K562 (cell line): ENCODE measurements around the gene SAPCD1. TPM values are rescaled to one million over a fixed set of nuclear protein-coding genes. Genes with fewer than 3 reads are reported as not detected.

ENCODE experiments used
- CREB5 ChIP-seq: fragments of 250-450 bp; sonication (Bioruptor Pico); IDR thresholded peaks from 2 replicates; pipeline ENCODE4 v1.5.0; 2020; ENCODE audit warnings: mild to moderate bottlenecking
- CREBBP ChIP-seq: IDR thresholded peaks from one replicate; pipeline ENCODE4 v1.6.1; 2012; ENCODE audit warnings: low read depth, mild to moderate bottlenecking, control low read depth, inconsistent platforms, low read length
- DMBX1 ChIP-seq: fragments of 250-450 bp; sonication (Bioruptor Pico); IDR thresholded peaks from 2 replicates; pipeline ENCODE4 v1.8.0; 2022; ENCODE audit warnings: inconsistent platforms, mild to moderate bottlenecking, moderate library complexity, borderline replicate concordance
- FOSL1 ChIP-seq: fragments of 200-800 bp; sonication (Bioruptor generic); conservative IDR thresholded peaks from 2 replicates; pipeline ENCODE4 v1.6.1; 2016; ENCODE audit warnings: missing genetic modification characterization, missing compliant biosample characterization
- FOXK1 ChIP-seq: sonication (generic); formaldehyde crosslinking; IDR thresholded peaks from 2 replicates; pipeline ENCODE4 v1.8.0; 2022; ENCODE audit warnings: missing genetic modification reagents, mild to moderate bottlenecking, borderline replicate concordance
- LARP7 ChIP-seq: fragments of 450-650 bp; IDR thresholded peaks from 2 replicates; pipeline ENCODE4 v1.6.1; 2016
- MAFF ChIP-seq: IDR thresholded peaks from 2 replicates; pipeline ENCODE4 v1.6.1; 2012; ENCODE audit warnings: low read length, improper control_type of control experiment
- MTF1 ChIP-seq: fragments of 250-450 bp; sonication (Bioruptor Pico); IDR thresholded peaks from 2 replicates; pipeline ENCODE4 v1.9.0; 2021; ENCODE audit warnings: moderate library complexity, mild to moderate bottlenecking, inconsistent platforms, borderline replicate concordance
- NFIX ChIP-seq: fragments of 250-450 bp; sonication (Bioruptor Pico); IDR thresholded peaks from 2 replicates; pipeline ENCODE4 v1.4.0; 2020; ENCODE audit warnings: low read depth, mild to moderate bottlenecking, moderate library complexity
- UBTF ChIP-seq, 2 experiments: IDR thresholded peaks; 2 replicates each; pipeline ENCODE4 v1.6.1; 2012; ENCODE audit warnings: improper control_type of control experiment in 2 of 2, low read depth in 2 of 2, low read length in 2 of 2, borderline replicate concordance in 1 of 2
- ZNF232 ChIP-seq: sonication (generic); formaldehyde crosslinking; IDR thresholded peaks from 2 replicates; pipeline ENCODE4 v1.8.0; 2022; ENCODE audit warnings: mild to moderate bottlenecking, missing genetic modification reagents
- ZNF274 ChIP-seq: IDR thresholded peaks from 2 replicates; pipeline ENCODE4 v1.6.1; 2011; ENCODE audit warnings: low read depth, mild to moderate bottlenecking, low read length, moderate library complexity, borderline replicate concordance
- polyA plus RNA-seq, 8 experiments: library from polyadenylated mRNA; depleted of rRNA in 4 of 8; stranded (reverse) in 5 of 8; unstranded in 3 of 8; fragments of >200 nt; fragmentation: Nextera tagmentation in 2 of 8; fragmentation: Illumina TruSeq in 1 of 8; extraction: Ambion mirVana in 2 of 8; extraction: Trizol in 1 of 8; gene quantifications; 2 replicates each; pipeline versions ENCODE4 v1.2.1 to v1.2.3, GENCODE V29; 2011 to 2014; ENCODE audit warnings: inconsistent platforms in 1 of 8, missing spikeins in 1 of 8
- total RNA-seq, 7 experiments: library from RNA; depleted of rRNA in 6 of 7; stranded (reverse); fragments of >200 nt in 6 of 7; fragmentation: Illumina TruSeq in 2 of 7; extraction: Trizol in 2 of 7; gene quantifications; 2 replicates each; pipeline versions ENCODE4 v1.2.1 to v1.2.3, GENCODE V29; 2011 to 2021; ENCODE audit warnings: low replicate concordance in 1 of 7
- TF ChIP-seq, protein P1 (sequence below): fragments of 450-650 bp; formaldehyde crosslinking; IDR thresholded peaks from 2 replicates; pipeline ENCODE4 v1.4.0; 2020; ENCODE audit warnings: mild to moderate bottlenecking, moderate library complexity
- TF ChIP-seq, protein P2 (sequence below): IDR thresholded peaks from 2 replicates; pipeline ENCODE4 v1.6.1; 2016; ENCODE audit warnings: missing genetic modification characterization, missing compliant biosample characterization
- TF ChIP-seq, protein P3 (sequence below): fragments of 450-650 bp; IDR thresholded peaks from 2 replicates; pipeline ENCODE4 v1.7.1; 2018; ENCODE audit warnings: mild to moderate bottlenecking, low read depth; ENCODE audit not compliant: partially characterized antibody
- TF ChIP-seq, protein P4 (sequence below): sonication (generic); formaldehyde crosslinking; IDR thresholded peaks from 2 replicates; pipeline ENCODE4 v1.9.0; 2022; ENCODE audit warnings: mild to moderate bottlenecking, missing genetic modification reagents

Gene SAPCD1
- total and polyA plus RNA-seq, 9 of the 15 experiments (the other 6 are each of a cell fraction or from before 2014, with no cell fraction given), result 2.6 to 30.2 (median 7.4) TPM

DNA sequence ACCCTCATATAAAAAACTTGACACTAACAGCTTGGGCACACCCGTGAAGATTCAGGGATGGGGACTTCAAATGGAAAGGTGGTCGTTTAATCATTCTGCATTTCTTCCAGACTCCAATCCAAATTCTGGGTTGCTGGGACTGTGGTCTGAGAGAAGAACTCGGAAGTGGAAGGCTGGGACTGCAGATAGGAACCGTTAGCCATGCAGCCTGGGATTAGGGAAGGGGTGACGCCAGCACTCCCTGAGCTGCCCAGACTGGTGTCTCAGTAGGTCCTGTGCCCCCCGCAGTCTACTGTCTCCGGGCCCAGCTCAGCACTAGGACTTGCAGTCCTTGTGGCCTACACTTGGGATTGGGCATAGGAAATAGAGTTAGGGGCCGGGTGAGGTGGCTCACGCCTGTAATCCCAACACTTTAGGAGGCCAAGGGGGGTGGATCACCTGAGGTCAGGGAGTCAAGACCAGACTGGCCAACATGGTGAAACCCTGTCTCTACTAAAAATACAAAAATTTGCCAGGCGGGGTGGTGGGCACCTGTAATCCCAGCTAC, 25.6 kb upstream of the SAPCD1 start (continued):
- no peak for TF ChIP-seq CREB5 (CRISPR knock-in tag)
- peak; percentile 6; the same call in 1 of the 2 replicates for TF ChIP-seq FOXK1 (CRISPR knock-in tag)
- no peak for TF ChIP-seq DMBX1 (CRISPR knock-in tag)
- TF ChIP-seq, protein P1, sequence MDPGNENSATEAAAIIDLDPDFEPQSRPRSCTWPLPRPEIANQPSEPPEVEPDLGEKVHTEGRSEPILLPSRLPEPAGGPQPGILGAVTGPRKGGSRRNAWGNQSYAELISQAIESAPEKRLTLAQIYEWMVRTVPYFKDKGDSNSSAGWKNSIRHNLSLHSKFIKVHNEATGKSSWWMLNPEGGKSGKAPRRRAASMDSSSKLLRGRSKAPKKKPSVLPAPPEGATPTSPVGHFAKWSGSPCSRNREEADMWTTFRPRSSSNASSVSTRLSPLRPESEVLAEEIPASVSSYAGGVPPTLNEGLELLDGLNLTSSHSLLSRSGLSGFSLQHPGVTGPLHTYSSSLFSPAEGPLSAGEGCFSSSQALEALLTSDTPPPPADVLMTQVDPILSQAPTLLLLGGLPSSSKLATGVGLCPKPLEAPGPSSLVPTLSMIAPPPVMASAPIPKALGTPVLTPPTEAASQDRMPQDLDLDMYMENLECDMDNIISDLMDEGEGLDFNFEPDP (CRISPR knock-in tag), result 0 out of 2 replicates have a peak, but pooled peaks have one; percentile 80
- peak in 1 of 2 experiments; percentile 67; a peak in 1 of 4 replicates for TF ChIP-seq UBTF (IDR thresholded peaks at IDR 0.05; ENCODE audit: borderline replicate concordance in 1 of 2, low read depth in 2 of 2, low read length in 2 of 2)
- TF ChIP-seq ZNF274, result no peak
- no peak for TF ChIP-seq CREBBP
- TF ChIP-seq, protein P2, sequence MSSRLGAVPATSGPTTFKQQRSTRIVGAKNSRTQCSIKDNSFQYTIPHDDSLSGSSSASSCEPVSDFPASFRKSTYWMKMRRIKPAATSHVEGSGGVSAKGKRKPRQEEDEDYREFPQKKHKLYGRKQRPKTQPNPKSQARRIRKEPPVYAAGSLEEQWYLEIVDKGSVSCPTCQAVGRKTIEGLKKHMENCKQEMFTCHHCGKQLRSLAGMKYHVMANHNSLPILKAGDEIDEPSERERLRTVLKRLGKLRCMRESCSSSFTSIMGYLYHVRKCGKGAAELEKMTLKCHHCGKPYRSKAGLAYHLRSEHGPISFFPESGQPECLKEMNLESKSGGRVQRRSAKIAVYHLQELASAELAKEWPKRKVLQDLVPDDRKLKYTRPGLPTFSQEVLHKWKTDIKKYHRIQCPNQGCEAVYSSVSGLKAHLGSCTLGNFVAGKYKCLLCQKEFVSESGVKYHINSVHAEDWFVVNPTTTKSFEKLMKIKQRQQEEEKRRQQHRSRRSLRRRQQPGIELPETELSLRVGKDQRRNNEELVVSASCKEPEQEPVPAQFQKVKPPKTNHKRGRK (tag), result no peak
- TF ChIP-seq NFIX (CRISPR knock-in tag), result no peak
- no peak for TF ChIP-seq LARP7
- TF ChIP-seq MTF1 (CRISPR knock-in tag), result no peak
- TF ChIP-seq MAFF, result no peak
- TF ChIP-seq, protein P3, sequence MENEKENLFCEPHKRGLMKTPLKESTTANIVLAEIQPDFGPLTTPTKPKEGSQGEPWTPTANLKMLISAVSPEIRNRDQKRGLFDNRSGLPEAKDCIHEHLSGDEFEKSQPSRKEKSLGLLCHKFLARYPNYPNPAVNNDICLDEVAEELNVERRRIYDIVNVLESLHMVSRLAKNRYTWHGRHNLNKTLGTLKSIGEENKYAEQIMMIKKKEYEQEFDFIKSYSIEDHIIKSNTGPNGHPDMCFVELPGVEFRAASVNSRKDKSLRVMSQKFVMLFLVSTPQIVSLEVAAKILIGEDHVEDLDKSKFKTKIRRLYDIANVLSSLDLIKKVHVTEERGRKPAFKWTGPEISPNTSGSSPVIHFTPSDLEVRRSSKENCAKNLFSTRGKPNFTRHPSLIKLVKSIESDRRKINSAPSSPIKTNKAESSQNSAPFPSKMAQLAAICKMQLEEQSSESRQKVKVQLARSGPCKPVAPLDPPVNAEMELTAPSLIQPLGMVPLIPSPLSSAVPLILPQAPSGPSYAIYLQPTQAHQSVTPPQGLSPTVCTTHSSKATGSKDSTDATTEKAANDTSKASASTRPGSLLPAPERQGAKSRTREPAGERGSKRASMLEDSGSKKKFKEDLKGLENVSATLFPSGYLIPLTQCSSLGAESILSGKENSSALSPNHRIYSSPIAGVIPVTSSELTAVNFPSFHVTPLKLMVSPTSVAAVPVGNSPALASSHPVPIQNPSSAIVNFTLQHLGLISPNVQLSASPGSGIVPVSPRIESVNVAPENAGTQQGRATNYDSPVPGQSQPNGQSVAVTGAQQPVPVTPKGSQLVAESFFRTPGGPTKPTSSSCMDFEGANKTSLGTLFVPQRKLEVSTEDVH, result no peak
- peak; percentile 26; the same call in 1 of the 2 replicates for TF ChIP-seq ZNF232 (CRISPR knock-in tag)
- TF ChIP-seq FOSL1 (tag), result no peak
- TF ChIP-seq, protein P4, sequence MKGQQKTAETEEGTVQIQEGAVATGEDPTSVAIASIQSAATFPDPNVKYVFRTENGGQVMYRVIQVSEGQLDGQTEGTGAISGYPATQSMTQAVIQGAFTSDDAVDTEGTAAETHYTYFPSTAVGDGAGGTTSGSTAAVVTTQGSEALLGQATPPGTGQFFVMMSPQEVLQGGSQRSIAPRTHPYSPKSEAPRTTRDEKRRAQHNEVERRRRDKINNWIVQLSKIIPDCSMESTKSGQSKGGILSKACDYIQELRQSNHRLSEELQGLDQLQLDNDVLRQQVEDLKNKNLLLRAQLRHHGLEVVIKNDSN, result no peak
